WTC11 (cell line): ENCODE measurements around the gene CCT8L2. TPM values are rescaled to one million over a fixed set of nuclear protein-coding genes. Genes with fewer than 3 reads are reported as not detected.

ENCODE experiments used
- ATAC-seq: fragments of 200-7000 bp; cut with Tn5 transposase; 2 replicates; pipeline ENCODE4 v1.10.0; 2021; ENCODE audit warnings: mild to moderate bottlenecking, moderate library complexity
- CTCF ChIA-PET: fragments of 300-600 bp; sonication (Branson Sonifier 250); formaldehyde crosslinking; loops from one replicate; lab custom pipeline; 2021; ENCODE audit warnings: antibody characterized with exemption; lab: Charles Lee
- POLR2A ChIA-PET: fragments of 350-600 bp; sonication (Branson Sonifier 250); formaldehyde crosslinking; loops from one replicate; lab custom pipeline; 2021; ENCODE audit warnings: antibody characterized with exemption; lab: Charles Lee
- DNase-seq: peaks from one replicate; pipeline ENCODE4 v3.0.0; 2021; ENCODE audit warnings: low spot score
- H3K27ac Mint-ChIP-seq: 2 replicates; pipeline ENCODE4 v1.8.0; 2021; ENCODE audit warnings: mixed read lengths
- H3K27me3 Mint-ChIP-seq: 2 replicates; pipeline ENCODE4 v1.8.0; 2021; ENCODE audit warnings: low read depth, mild to moderate bottlenecking, moderate library complexity, mixed read lengths
- H3K36me3 Mint-ChIP-seq: 2 replicates; pipeline ENCODE4 v1.8.0; 2021; ENCODE audit warnings: mixed read lengths
- H3K4me1 Mint-ChIP-seq: 2 replicates; pipeline ENCODE4 v1.8.0; 2022; ENCODE audit warnings: mixed read lengths
- H3K4me3 Mint-ChIP-seq: 2 replicates; pipeline ENCODE4 v1.8.0; 2021; ENCODE audit warnings: mild to moderate bottlenecking, moderate library complexity, mixed read lengths
- H3K9me3 Mint-ChIP-seq: 2 replicates; pipeline ENCODE4 v1.8.0; 2021; ENCODE audit warnings: mixed read lengths
- ATF2 ChIP-seq: sonication (generic); formaldehyde crosslinking; IDR thresholded peaks from 2 replicates; pipeline ENCODE4 v1.8.1; 2022; ENCODE audit warnings: low read depth, missing genetic modification reagents, borderline replicate concordance
- CREM ChIP-seq: sonication (generic); formaldehyde crosslinking; IDR thresholded peaks from 2 replicates; pipeline ENCODE4 v1.8.1; 2022; ENCODE audit warnings: mild to moderate bottlenecking, missing genetic modification reagents, moderate library complexity
- ESRRA ChIP-seq: sonication (generic); formaldehyde crosslinking; IDR thresholded peaks from 2 replicates; pipeline ENCODE4 v1.8.1; 2022; ENCODE audit warnings: mild to moderate bottlenecking, missing genetic modification reagents, borderline replicate concordance
- ETV6 ChIP-seq: sonication (generic); formaldehyde crosslinking; IDR thresholded peaks from 2 replicates; pipeline ENCODE4 v1.8.1; 2022; ENCODE audit warnings: mild to moderate bottlenecking, missing genetic modification reagents
- FOXP1 ChIP-seq: sonication (generic); formaldehyde crosslinking; IDR thresholded peaks from 2 replicates; pipeline ENCODE4 v1.8.0; 2022; ENCODE audit warnings: missing genetic modification reagents, mild to moderate bottlenecking, moderate library complexity, borderline replicate concordance
- GTF2I ChIP-seq: fragments of 250-450 bp; sonication (Bioruptor Pico); conservative IDR thresholded peaks from 2 replicates; pipeline ENCODE4 v1.4.0; 2021; ENCODE audit warnings: mild to moderate bottlenecking
- HMGA2 ChIP-seq: fragments of 250-450 bp; sonication (Bioruptor Pico); IDR thresholded peaks from 2 replicates; pipeline ENCODE4 v1.4.0; 2021; ENCODE audit warnings: mild to moderate bottlenecking, moderate library complexity
- HMGXB4 ChIP-seq: sonication (generic); formaldehyde crosslinking; IDR thresholded peaks from 2 replicates; pipeline ENCODE4 v1.8.1; 2023; ENCODE audit warnings: mild to moderate bottlenecking, moderate library complexity, missing genetic modification reagents
- JUN ChIP-seq: sonication (generic); formaldehyde crosslinking; IDR thresholded peaks from 2 replicates; pipeline ENCODE4 v1.8.0; 2023; ENCODE audit warnings: mild to moderate bottlenecking, missing genetic modification reagents
- MAX ChIP-seq: sonication (generic); formaldehyde crosslinking; IDR thresholded peaks from 2 replicates; pipeline ENCODE4 v1.8.0; 2022; ENCODE audit warnings: mild to moderate bottlenecking, missing genetic modification reagents
- MYBL2 ChIP-seq: sonication (generic); formaldehyde crosslinking; IDR thresholded peaks from 2 replicates; pipeline ENCODE4 v1.8.1; 2023; ENCODE audit warnings: mild to moderate bottlenecking, moderate library complexity, missing genetic modification reagents
- OVOL2 ChIP-seq: fragments of 250-450 bp; sonication (Bioruptor Pico); IDR thresholded peaks from 2 replicates; pipeline ENCODE4 v1.9.0; 2021; ENCODE audit warnings: mild to moderate bottlenecking, borderline replicate concordance
- SOX15 ChIP-seq: fragments of 250-450 bp; sonication (Bioruptor Pico); IDR thresholded peaks from 2 replicates; pipeline ENCODE4 v1.9.0; 2021; ENCODE audit warnings: mild to moderate bottlenecking
- SP1 ChIP-seq: sonication (generic); formaldehyde crosslinking; conservative IDR thresholded peaks from 2 replicates; pipeline ENCODE4 v1.8.1; 2022; ENCODE audit warnings: missing genetic modification reagents
- STAT6 ChIP-seq: sonication (generic); formaldehyde crosslinking; conservative IDR thresholded peaks from 2 replicates; pipeline ENCODE4 v1.8.1; 2023; ENCODE audit warnings: mild to moderate bottlenecking, low read depth, missing genetic modification reagents, moderate library complexity
- TCF7 ChIP-seq: sonication (generic); formaldehyde crosslinking; IDR thresholded peaks from 2 replicates; pipeline ENCODE4 v1.8.0; 2022; ENCODE audit warnings: mild to moderate bottlenecking, low read depth, missing genetic modification reagents, moderate library complexity
- TP53 ChIP-seq: sonication (generic); formaldehyde crosslinking; IDR thresholded peaks from 2 replicates; pipeline ENCODE4 v1.8.1; 2023; ENCODE audit warnings: mild to moderate bottlenecking, missing genetic modification reagents
- USF1 ChIP-seq: sonication (generic); formaldehyde crosslinking; IDR thresholded peaks from 2 replicates; pipeline ENCODE4 v1.8.0; 2022; ENCODE audit warnings: mild to moderate bottlenecking, missing genetic modification reagents
- ZBTB43 ChIP-seq: sonication (generic); formaldehyde crosslinking; IDR thresholded peaks from 2 replicates; pipeline ENCODE4 v1.8.1; 2023; ENCODE audit warnings: mild to moderate bottlenecking, missing genetic modification reagents
- ZNF532 ChIP-seq: fragments of 250-450 bp; sonication (Bioruptor Pico); IDR thresholded peaks from 2 replicates; pipeline ENCODE4 v1.9.0; 2021; ENCODE audit warnings: mild to moderate bottlenecking, borderline replicate concordance
- ZNF671 ChIP-seq: fragments of 250-450 bp; sonication (Bioruptor Pico); IDR thresholded peaks from 2 replicates; pipeline ENCODE4 v1.8.0; 2021; ENCODE audit warnings: mild to moderate bottlenecking
- ZSCAN18 ChIP-seq: fragments of 250-450 bp; sonication (Bioruptor Pico); IDR thresholded peaks from 2 replicates; pipeline ENCODE4 v2.1.2; 2022; ENCODE audit warnings: mild to moderate bottlenecking, moderate library complexity
- total RNA-seq: library from RNA; stranded (reverse); gene quantifications from 3 replicates; pipeline ENCODE4 v1.2.3, GENCODE V29; 2021

The CCT8L2 gene
- total RNA-seq, 1 experiment from 2014 or later, result not detected

GRCh38 chr22:16586991-16587390 is 5.6 kb downstream of the CCT8L2 start:
- ChIA-PET CTCF (no interaction called here), POLR2A (no interaction called here)
- peaks cover 5% of the 10 kb centered on the region for H3K27me3 Mint-ChIP-seq
- TF ChIP-seq JUN (CRISPR knock-in tag) (no peak), ETV6 (CRISPR knock-in tag) (no peak), TP53 (CRISPR knock-in tag) (no peak), MAX (no peak), ZNF671 (CRISPR knock-in tag) (no peak), MYBL2 (CRISPR knock-in tag) (no peak), ATF2 (CRISPR knock-in tag) (no peak), SP1 (CRISPR knock-in tag) (no peak), ZBTB43 (no peak), HMGA2 (CRISPR knock-in tag) (no peak), ZNF532 (CRISPR knock-in tag) (no peak), USF1 (CRISPR knock-in tag) (no peak), SOX15 (CRISPR knock-in tag) (no peak)
- no peaks in the 10 kb centered on the region for H3K4me1 Mint-ChIP-seq
- peaks cover 45% of the 10 kb centered on the region for H3K36me3 Mint-ChIP-seq
- H3K4me3 Mint-ChIP-seq, result no peak overlapping the region
- H3K9me3 Mint-ChIP-seq, result peaks cover 33% of the 10 kb centered on the region
- DNase-seq (no peak), ATAC-seq (no peak)
- no peak overlapping the region for H3K27ac Mint-ChIP-seq

- POLR2A ChIA-PET, result no interaction called here
- H3K36me3 Mint-ChIP-seq, result peaks cover 40% of the 10 kb centered on the region
- H3K4me1 Mint-ChIP-seq, result no peaks in the 10 kb centered on the region
- H3K27me3 Mint-ChIP-seq, result peaks cover 5% of the 10 kb centered on the region
- ATAC-seq (no peak), DNase-seq (no peak)
- CTCF ChIA-PET, result no interaction called here
- no peak overlapping the region for H3K4me3 Mint-ChIP-seq
- H3K27ac Mint-ChIP-seq, result no peak overlapping the region
- H3K9me3 Mint-ChIP-seq, result peaks cover 29% of the 10 kb centered on the region
- TF ChIP-seq OVOL2 (CRISPR knock-in tag) (no peak), GTF2I (CRISPR knock-in tag) (no peak), ESRRA (CRISPR knock-in tag) (no peak), HMGXB4 (no peak), CREM (CRISPR knock-in tag) (no peak), ZSCAN18 (CRISPR knock-in tag) (no peak), FOXP1 (CRISPR knock-in tag) (no peak), STAT6 (CRISPR knock-in tag) (no peak), TCF7 (CRISPR knock-in tag) (no peak)
Measured at GRCh38 chr22:16586170-16586569, 6.4 kb downstream of the CCT8L2 start.
